ENCODE data around the gene SLC46A3.

SLC46A3 gene

GRCh38 chr13:28680541-28680940 is 38.2 kb downstream of the SLC46A3 start:
- DNase-seq = no peak

GRCh38 chr13:28679628-28680027 is 39.1 kb downstream of the SLC46A3 start:
- no peak for DNase-seq

GRCh38 chr13:28678809-28679208 is 40.0 kb downstream of the SLC46A3 start:
- no peak for DNase-seq

- no peak for DNase-seq
Observed at GRCh38 chr13:28671126-28671792, 47.5 kb downstream of the SLC46A3 start.

- no peak for DNase-seq
Observed at GRCh38 chr13:28666897-28667488, 51.8 kb downstream of the SLC46A3 start.

GRCh38 chr13:28659621-28659970 is 59.2 kb downstream of the SLC46A3 start:
- no peak for DNase-seq

- DNase-seq = peak; percentile 31
Observed at GRCh38 chr13:28658796-28659620, 59.8 kb downstream of the SLC46A3 start, which contains the start of gene POMP. TSS of gene POMP (plus strand) at chr13:28659130. CDS start at chr13:28659185, 55 bp downstream.

GRCh38 chr13:28658539-28658795 is 60.3 kb downstream of the SLC46A3 start:
- no peak for DNase-seq

GRCh38 chr13:28657784-28658538 is 60.8 kb downstream of the SLC46A3 start:
- peak; percentile 12 for DNase-seq

- no peak for DNase-seq
Observed at GRCh38 chr13:28655561-28655960, 63.2 kb downstream of the SLC46A3 start.

- no peak for DNase-seq
Observed at GRCh38 chr13:28654276-28654675, 64.5 kb downstream of the SLC46A3 start.

- DNase-seq = no peak
Observed at GRCh38 chr13:28653111-28653510, 65.7 kb downstream of the SLC46A3 start.

GRCh38 chr13:28651810-28652401 is 66.9 kb downstream of the SLC46A3 start:
- DNase-seq = no peak

- no peak for DNase-seq
Observed at GRCh38 chr13:28650284-28650683, 68.5 kb downstream of the SLC46A3 start.

Measured in SIG-M5 (cell line).